HL-60 (cell line): Measurements from ENCODE around the gene SPHK1.
A peak's percentile ranks its signal among the peaks of the same experiment; 100 is the strongest.

Experiments used
- DNase-seq, 2 experiments: peaks; one replicate each; pipeline ENCODE4 v3.0.0-alpha.2; 2010 to 2020; ENCODE audit warnings: low read depth in 1 of 2, low spot score in 1 of 2
- H3K27ac ChIP-seq: fragments of 250-450 bp; sonication (Bioruptor Pico); replicated peaks from 2 replicates; pipeline ENCODE4 v1.5.1; 2020; ENCODE audit warnings: mild to moderate bottlenecking, moderate library complexity
- H3K27me3 ChIP-seq: fragments of 250-450 bp; sonication (Bioruptor Pico); 2 replicates; pipeline ENCODE4 v1.5.1; 2021; ENCODE audit warnings: mild to moderate bottlenecking, moderate library complexity; ENCODE audit not compliant: insufficient read depth, poor library complexity, severe bottlenecking
- H3K4me3 ChIP-seq: replicated peaks from 2 replicates; pipeline ENCODE4 v1.5.1; 2011; ENCODE audit warnings: mild to moderate bottlenecking, control low read depth, low read length; ENCODE audit not compliant: insufficient read depth
- CTCF ChIP-seq: IDR thresholded peaks from one replicate; pipeline ENCODE4 v1.5.1; 2011; ENCODE audit warnings: low read length, control low read depth, inconsistent platforms; ENCODE audit not compliant: insufficient read depth
- GABPA ChIP-seq: IDR thresholded peaks from 2 replicates; pipeline ENCODE4 v1.6.1; 2012; ENCODE audit warnings: low read depth
- POLR2AphosphoS5 ChIP-seq: IDR thresholded peaks from 2 replicates; pipeline ENCODE4 v1.6.1; 2012; ENCODE audit warnings: low read depth
- REST ChIP-seq: IDR thresholded peaks from 2 replicates; pipeline ENCODE4 v1.6.1; 2012; ENCODE audit warnings: low read depth; ENCODE audit not compliant: insufficient replicate concordance
- SPI1 ChIP-seq: IDR thresholded peaks from 2 replicates; pipeline ENCODE4 v1.6.1; 2012; ENCODE audit warnings: low read depth, mild to moderate bottlenecking, borderline replicate concordance

SPHK1 gene

DNA sequence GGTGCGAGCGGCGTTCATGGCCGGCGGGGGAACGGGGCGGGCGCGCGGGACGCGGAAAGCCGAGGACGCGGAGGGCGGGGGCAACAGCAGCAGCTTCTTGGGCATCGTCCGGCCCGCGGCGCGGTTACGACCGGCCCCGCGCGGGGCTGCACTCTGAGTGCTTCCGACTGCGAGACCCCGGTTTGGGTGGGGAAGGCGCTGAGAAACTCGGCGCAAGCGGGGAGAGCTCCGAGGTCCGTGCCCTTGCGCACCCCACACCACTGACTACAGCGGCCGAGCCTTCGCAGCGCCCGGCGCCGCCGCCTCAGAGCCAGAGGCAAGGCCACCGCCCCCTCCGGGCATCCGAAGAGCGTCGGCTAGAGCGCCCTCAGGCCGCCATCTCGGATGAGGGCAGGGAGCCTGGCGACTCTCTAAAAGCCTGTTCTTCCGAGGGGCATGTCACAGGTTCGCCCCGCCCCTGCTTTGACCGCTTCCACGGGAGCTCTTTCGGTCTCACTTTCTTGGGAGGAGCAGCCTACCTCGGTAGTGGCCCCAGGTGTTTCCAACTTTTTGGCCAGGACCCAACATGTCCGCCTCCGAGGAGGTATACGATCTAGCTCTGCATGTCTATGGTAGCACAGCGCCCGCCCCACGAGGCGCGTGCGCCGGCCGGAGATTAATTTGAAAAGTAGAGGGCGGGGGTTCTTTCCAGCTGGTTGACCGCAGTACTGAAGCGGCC is 30.7 kb upstream of the SPHK1 start, which contains the start of gene PRPSAP1:
TSS of gene PRPSAP1 (minus strand) at position 318 of the 718 bp plus-strand sequence. CDS start at position 105, 213 bp downstream.
- Histone ChIP-seq H3K4me3 (peak within 1 kb of the TSS; percentile 91), H3K27me3 (no peaks in the 10 kb centered on the region), H3K27ac (peak within 1 kb of the TSS; percentile 100)
- TF ChIP-seq POLR2AphosphoS5 (peak; percentile 35; the same call in 1 of the 2 replicates), CTCF (no peak), SPI1 (no peak), GABPA (no peak), REST (peak; percentile 46)
- peak; percentile 73 to 90 for DNase-seq

GRCh38 chr17:76354317-76354729 is 30.1 kb upstream of the SPHK1 start:
- peak overlapping the region; percentile 91 for H3K4me3 ChIP-seq
- no peak for DNase-seq
- no peaks in the 10 kb centered on the region for H3K27me3 ChIP-seq
- TF ChIP-seq REST (no peak), GABPA (no peak), POLR2AphosphoS5 (no peak), CTCF (no peak), SPI1 (no peak)
- peak overlapping the region; percentile 100 for H3K27ac ChIP-seq

DNA sequence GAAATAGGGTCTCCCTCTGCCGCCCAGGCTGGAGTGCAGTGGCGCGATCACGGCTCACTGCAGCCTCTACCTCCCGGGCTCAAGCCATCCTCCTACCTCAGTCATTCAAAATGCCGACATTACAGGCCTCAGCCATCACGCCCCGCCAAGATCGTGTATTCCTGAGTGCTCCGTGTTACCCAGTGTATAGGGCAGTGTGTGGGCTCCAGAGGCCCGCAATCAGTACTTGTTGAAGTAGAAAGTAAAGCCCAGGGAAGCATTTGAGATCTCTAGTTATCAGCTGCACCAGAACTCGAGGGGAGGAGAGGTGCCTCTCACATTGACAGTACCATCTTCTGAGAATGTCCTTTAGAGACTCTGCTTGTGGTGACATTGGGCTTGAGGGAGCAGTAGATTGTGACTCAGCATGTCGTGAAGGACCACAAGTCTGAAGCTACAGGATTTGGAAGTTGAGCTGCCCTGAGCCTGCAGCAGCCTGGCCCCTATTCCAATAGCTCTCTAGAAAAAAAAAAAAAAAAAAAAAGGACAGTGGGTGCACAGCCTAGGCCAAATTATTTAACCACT is 29.6 kb upstream of the SPHK1 start:
- H3K27ac ChIP-seq: no peak overlapping the region

More for the DNA sequence above, 29.6 kb upstream of the SPHK1 start:
- peak in 1 of 2 experiments; percentile 18 for DNase-seq
- TF ChIP-seq POLR2AphosphoS5 (no peak), SPI1 (no peak), GABPA (no peak), REST (no peak), CTCF (no peak)
- Histone ChIP-seq H3K4me3 (no peak overlapping the region), H3K27me3 (no peaks in the 10 kb centered on the region)
